ENCODE results near the gene LRP2.
"Not testable (repeated sequence)": the region's sequence is repeated elsewhere in the genome, so short reads cannot be mapped to it uniquely, and the experiment has no call there.

The LRP2 gene

GRCh38 chr2:169328785-169329184, 33.5 kb downstream of the LRP2 start:
- no peaks in the 10 kb centered on the region for H3K9me3 ChIP-seq (ENCODE audit: control insufficient read depth, insufficient read depth, low read length)
- DNase-seq (ENCODE audit: low read depth, low spot score), result no peak
- no CpG with 5 or more reads among the region's 3 CpGs for WGBS (ENCODE audit: insufficient coverage, insufficient read length)
- no peak overlapping the region for H3K27ac ChIP-seq (ENCODE audit: low read length)
- no peaks in the 10 kb centered on the region for H3K36me3 ChIP-seq (ENCODE audit: control insufficient read depth, insufficient read depth, low read length)
- H3K4me3 ChIP-seq (ENCODE audit: low read length), result no peak overlapping the region
- no peaks in the 10 kb centered on the region for H3K27me3 ChIP-seq (ENCODE audit: control insufficient read depth, insufficient read depth, low read length)
- no peaks in the 10 kb centered on the region for H3K4me1 ChIP-seq (ENCODE audit: control insufficient read depth, insufficient read depth, low read length)

GRCh38 chr2:169327837-169328236, 34.5 kb downstream of the LRP2 start:
- not testable (repeated sequence) for H3K36me3 ChIP-seq (ENCODE audit: control insufficient read depth, insufficient read depth, low read length); H3K27me3 ChIP-seq (ENCODE audit: control insufficient read depth, insufficient read depth, low read length); H3K27ac ChIP-seq (ENCODE audit: low read length); H3K4me1 ChIP-seq (ENCODE audit: control insufficient read depth, insufficient read depth, low read length); H3K9me3 ChIP-seq (ENCODE audit: control insufficient read depth, insufficient read depth, low read length); H3K4me3 ChIP-seq (ENCODE audit: low read length); DNase-seq (ENCODE audit: low read depth, low spot score)
- WGBS (ENCODE audit: insufficient coverage, insufficient read length), result no CpG with 5 or more reads among the region's 33 CpGs

- H3K4me3 ChIP-seq (ENCODE audit: low read length); H3K4me1 ChIP-seq (ENCODE audit: control insufficient read depth, insufficient read depth, low read length); H3K9me3 ChIP-seq (ENCODE audit: control insufficient read depth, insufficient read depth, low read length); DNase-seq (ENCODE audit: low read depth, low spot score); H3K27ac ChIP-seq (ENCODE audit: low read length); H3K27me3 ChIP-seq (ENCODE audit: control insufficient read depth, insufficient read depth, low read length); H3K36me3 ChIP-seq (ENCODE audit: control insufficient read depth, insufficient read depth, low read length): not testable (repeated sequence)
- no CpG with 5 or more reads among the region's 4 CpGs for WGBS (ENCODE audit: insufficient coverage, insufficient read length)
These were observed 36.4 kb downstream of the LRP2 start for GRCh38 chr2:169325886-169326285.

GRCh38 chr2:169324581-169325260, 37.6 kb downstream of the LRP2 start:
- Histone ChIP-seq H3K27me3 (ENCODE audit: control insufficient read depth, insufficient read depth, low read length) (no peaks in the 10 kb centered on the region), H3K9me3 (ENCODE audit: control insufficient read depth, insufficient read depth, low read length) (no peaks in the 10 kb centered on the region), H3K4me1 (ENCODE audit: control insufficient read depth, insufficient read depth, low read length) (no peaks in the 10 kb centered on the region), H3K36me3 (ENCODE audit: control insufficient read depth, insufficient read depth, low read length) (no peaks in the 10 kb centered on the region), H3K27ac (ENCODE audit: low read length) (no peak overlapping the region), H3K4me3 (ENCODE audit: low read length) (no peak overlapping the region)
- WGBS (ENCODE audit: insufficient coverage, insufficient read length), result no CpG with 5 or more reads among the region's 5 CpGs
- DNase-seq (ENCODE audit: low read depth, low spot score), result no peak

- Histone ChIP-seq H3K9me3 (ENCODE audit: control insufficient read depth, insufficient read depth, low read length) (no peaks in the 10 kb centered on the region), H3K27ac (ENCODE audit: low read length) (no peak overlapping the region), H3K27me3 (ENCODE audit: control insufficient read depth, insufficient read depth, low read length) (no peaks in the 10 kb centered on the region), H3K36me3 (ENCODE audit: control insufficient read depth, insufficient read depth, low read length) (no peaks in the 10 kb centered on the region), H3K4me3 (ENCODE audit: low read length) (no peak overlapping the region), H3K4me1 (ENCODE audit: control insufficient read depth, insufficient read depth, low read length) (no peaks in the 10 kb centered on the region)
- WGBS (ENCODE audit: insufficient coverage, insufficient read length), result no CpG with 5 or more reads among the region's 2 CpGs
- DNase-seq (ENCODE audit: low read depth, low spot score), result no peak
These were observed 38.5 kb downstream of the LRP2 start for GRCh38 chr2:169323841-169324240.

DNA sequence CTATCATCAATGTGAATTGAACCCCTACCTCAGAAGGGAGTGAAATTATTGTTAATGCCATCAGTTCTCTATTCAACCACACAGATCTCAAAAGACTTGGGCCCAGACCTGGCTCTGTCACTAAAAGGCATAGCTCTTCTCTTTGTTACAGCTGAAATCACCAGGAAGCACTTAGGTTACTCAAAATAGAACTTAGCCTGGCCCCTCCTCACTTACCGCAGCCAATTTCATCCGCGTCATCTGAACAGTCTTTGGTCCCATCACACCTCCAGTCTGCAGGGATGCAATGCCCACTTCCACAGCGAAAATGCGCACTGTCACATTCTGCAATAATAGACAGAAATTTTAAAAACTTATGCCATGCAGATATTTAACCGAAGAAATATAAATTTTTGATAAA, 41.8 kb downstream of the LRP2 start:
- no peak overlapping the region for H3K4me3 ChIP-seq (ENCODE audit: low read length)
- no peaks in the 10 kb centered on the region for H3K27me3 ChIP-seq (ENCODE audit: control insufficient read depth, insufficient read depth, low read length)
- H3K27ac ChIP-seq (ENCODE audit: low read length), result no peak overlapping the region
- no peaks in the 10 kb centered on the region for H3K4me1 ChIP-seq (ENCODE audit: control insufficient read depth, insufficient read depth, low read length)
- no peak for DNase-seq (ENCODE audit: low read depth, low spot score)
- no CpG with 5 or more reads among the region's 6 CpGs for WGBS (ENCODE audit: insufficient coverage, insufficient read length)
- H3K9me3 ChIP-seq (ENCODE audit: control insufficient read depth, insufficient read depth, low read length), result no peaks in the 10 kb centered on the region
- H3K36me3 ChIP-seq (ENCODE audit: control insufficient read depth, insufficient read depth, low read length), result no peaks in the 10 kb centered on the region

- Histone ChIP-seq H3K4me1 (ENCODE audit: control insufficient read depth, insufficient read depth, low read length) (no peaks in the 10 kb centered on the region), H3K4me3 (ENCODE audit: low read length) (no peak overlapping the region), H3K36me3 (ENCODE audit: control insufficient read depth, insufficient read depth, low read length) (no peaks in the 10 kb centered on the region), H3K9me3 (ENCODE audit: control insufficient read depth, insufficient read depth, low read length) (no peaks in the 10 kb centered on the region), H3K27me3 (ENCODE audit: control insufficient read depth, insufficient read depth, low read length) (no peaks in the 10 kb centered on the region), H3K27ac (ENCODE audit: low read length) (no peak overlapping the region)
- WGBS (ENCODE audit: insufficient coverage, insufficient read length), result no CpG with 5 or more reads among the region's 3 CpGs
- DNase-seq (ENCODE audit: low read depth, low spot score), result no peak
These were observed 47.0 kb downstream of the LRP2 start for GRCh38 chr2:169315357-169315756.

DNA sequence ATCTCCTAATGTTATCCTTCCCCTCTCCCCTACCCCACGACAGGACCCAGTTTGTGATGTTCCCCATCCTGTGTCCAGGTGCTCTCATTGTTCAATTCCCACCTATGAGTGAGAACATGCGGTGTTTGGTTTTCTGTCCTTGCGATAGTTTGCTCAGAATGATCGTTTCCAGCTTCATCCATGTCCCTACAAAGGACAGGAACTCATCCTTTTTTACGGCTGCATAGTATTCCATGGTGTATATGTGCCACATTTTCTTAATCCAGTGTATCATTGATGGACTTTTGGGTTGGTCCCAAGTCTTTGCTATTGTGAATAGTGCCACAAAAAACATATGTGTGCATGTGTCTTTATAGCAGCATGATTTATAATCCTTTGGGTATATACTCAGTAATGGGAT, 54.0 kb downstream of the LRP2 start:
- not testable (repeated sequence) for DNase-seq (ENCODE audit: low read depth, low spot score); H3K4me1 ChIP-seq (ENCODE audit: control insufficient read depth, insufficient read depth, low read length); H3K4me3 ChIP-seq (ENCODE audit: low read length); H3K36me3 ChIP-seq (ENCODE audit: control insufficient read depth, insufficient read depth, low read length); H3K27ac ChIP-seq (ENCODE audit: low read length); H3K9me3 ChIP-seq (ENCODE audit: control insufficient read depth, insufficient read depth, low read length); H3K27me3 ChIP-seq (ENCODE audit: control insufficient read depth, insufficient read depth, low read length)
- no CpG with 5 or more reads among the region's 5 CpGs for WGBS (ENCODE audit: insufficient coverage, insufficient read length)

- not testable (repeated sequence) for H3K4me1 ChIP-seq (ENCODE audit: control insufficient read depth, insufficient read depth, low read length); H3K4me3 ChIP-seq (ENCODE audit: low read length); H3K9me3 ChIP-seq (ENCODE audit: control insufficient read depth, insufficient read depth, low read length); H3K27ac ChIP-seq (ENCODE audit: low read length); H3K36me3 ChIP-seq (ENCODE audit: control insufficient read depth, insufficient read depth, low read length); DNase-seq (ENCODE audit: low read depth, low spot score); H3K27me3 ChIP-seq (ENCODE audit: control insufficient read depth, insufficient read depth, low read length)
- no CpG with 5 or more reads among the region's 4 CpGs for WGBS (ENCODE audit: insufficient coverage, insufficient read length)
These were observed 57.6 kb downstream of the LRP2 start for GRCh38 chr2:169304689-169305088.

DNA sequence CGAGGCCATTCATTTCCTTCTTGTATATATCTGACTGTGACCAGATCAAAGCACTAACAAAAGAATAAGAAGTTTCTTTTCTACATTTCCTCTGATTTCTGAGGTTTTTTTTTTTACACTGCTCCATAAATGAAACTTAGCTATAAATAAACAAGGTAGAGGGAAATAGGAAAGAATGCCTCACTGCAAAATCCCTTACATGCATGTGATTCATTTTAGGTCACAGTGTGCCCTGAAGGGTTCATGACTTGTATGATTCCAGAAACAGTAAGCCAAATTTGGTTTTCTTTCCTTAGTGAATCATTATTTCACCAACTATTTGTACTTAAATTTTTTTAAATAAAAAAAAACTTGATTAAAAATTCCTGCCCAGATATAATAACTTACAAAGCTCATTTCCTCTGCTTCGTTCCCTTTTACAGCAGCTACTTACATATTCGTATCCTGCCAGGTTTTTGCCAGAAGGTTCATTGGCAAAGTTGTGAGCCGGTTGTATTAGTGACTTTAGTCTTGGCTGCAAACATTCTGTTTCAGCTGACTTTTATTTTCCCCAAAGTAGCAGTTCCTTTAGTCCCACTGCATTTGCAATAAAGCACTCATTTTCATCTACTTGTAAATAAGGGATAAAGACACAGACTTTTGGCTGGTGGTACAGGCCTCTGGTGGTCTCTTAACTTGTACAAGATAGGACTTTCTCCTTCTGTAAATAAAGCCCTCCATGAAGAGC, 58.6 kb downstream of the LRP2 start:
- Histone ChIP-seq H3K36me3 (ENCODE audit: control insufficient read depth, insufficient read depth, low read length) (no peaks in the 10 kb centered on the region), H3K4me3 (ENCODE audit: low read length) (no peak overlapping the region), H3K27ac (ENCODE audit: low read length) (no peak overlapping the region), H3K27me3 (ENCODE audit: control insufficient read depth, insufficient read depth, low read length) (no peaks in the 10 kb centered on the region), H3K9me3 (ENCODE audit: control insufficient read depth, insufficient read depth, low read length) (no peaks in the 10 kb centered on the region), H3K4me1 (ENCODE audit: control insufficient read depth, insufficient read depth, low read length) (no peaks in the 10 kb centered on the region; the same call in 1 of the 2 replicates)
- DNase-seq (ENCODE audit: low read depth, low spot score), result no peak
- WGBS (ENCODE audit: insufficient coverage, insufficient read length), result no CpG with 5 or more reads among the region's 4 CpGs

DNA sequence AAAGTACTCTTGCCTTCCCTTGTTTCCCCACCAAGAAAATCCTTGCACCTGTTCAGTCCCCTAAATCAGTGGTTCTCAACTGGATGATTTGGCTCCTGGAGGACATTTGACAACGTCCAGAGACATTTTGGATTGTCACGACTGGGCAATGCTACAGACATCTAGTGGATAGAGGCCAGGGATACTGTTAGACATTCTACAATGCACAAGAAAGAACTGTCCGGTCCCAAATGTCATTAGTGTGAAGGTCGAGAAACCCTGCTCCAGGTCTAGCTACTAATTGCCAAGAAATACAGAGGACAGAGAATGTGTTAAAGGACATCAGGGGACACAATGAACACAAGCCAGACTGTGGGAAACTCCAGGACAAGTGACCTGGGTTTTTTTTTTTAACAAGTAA, 60.0 kb downstream of the LRP2 start:
- H3K4me1 ChIP-seq (ENCODE audit: control insufficient read depth, insufficient read depth, low read length), result no peaks in the 10 kb centered on the region; the same call in 1 of the 2 replicates
- WGBS (ENCODE audit: insufficient coverage, insufficient read length), result no CpG with 5 or more reads among the region's 4 CpGs

More for the DNA sequence above, 60.0 kb downstream of the LRP2 start:
- Histone ChIP-seq H3K27me3 (ENCODE audit: control insufficient read depth, insufficient read depth, low read length) (no peaks in the 10 kb centered on the region), H3K27ac (ENCODE audit: low read length) (no peak overlapping the region), H3K4me3 (ENCODE audit: low read length) (no peak overlapping the region), H3K9me3 (ENCODE audit: control insufficient read depth, insufficient read depth, low read length) (no peaks in the 10 kb centered on the region), H3K36me3 (ENCODE audit: control insufficient read depth, insufficient read depth, low read length) (no peaks in the 10 kb centered on the region)
- no peak for DNase-seq (ENCODE audit: low read depth, low spot score)
